HG02884 (cell line): Measurements from ENCODE around the gene PAX7.

Experiments used
- ATAC-seq: cut with Tn5 transposase; IDR thresholded peaks from one replicate; pipeline ENCODE4 v1.9.1; 2021; ENCODE audit warnings: mild to moderate bottlenecking, moderate library complexity; ENCODE audit not compliant: unreplicated experiment

Gene PAX7

DNA sequence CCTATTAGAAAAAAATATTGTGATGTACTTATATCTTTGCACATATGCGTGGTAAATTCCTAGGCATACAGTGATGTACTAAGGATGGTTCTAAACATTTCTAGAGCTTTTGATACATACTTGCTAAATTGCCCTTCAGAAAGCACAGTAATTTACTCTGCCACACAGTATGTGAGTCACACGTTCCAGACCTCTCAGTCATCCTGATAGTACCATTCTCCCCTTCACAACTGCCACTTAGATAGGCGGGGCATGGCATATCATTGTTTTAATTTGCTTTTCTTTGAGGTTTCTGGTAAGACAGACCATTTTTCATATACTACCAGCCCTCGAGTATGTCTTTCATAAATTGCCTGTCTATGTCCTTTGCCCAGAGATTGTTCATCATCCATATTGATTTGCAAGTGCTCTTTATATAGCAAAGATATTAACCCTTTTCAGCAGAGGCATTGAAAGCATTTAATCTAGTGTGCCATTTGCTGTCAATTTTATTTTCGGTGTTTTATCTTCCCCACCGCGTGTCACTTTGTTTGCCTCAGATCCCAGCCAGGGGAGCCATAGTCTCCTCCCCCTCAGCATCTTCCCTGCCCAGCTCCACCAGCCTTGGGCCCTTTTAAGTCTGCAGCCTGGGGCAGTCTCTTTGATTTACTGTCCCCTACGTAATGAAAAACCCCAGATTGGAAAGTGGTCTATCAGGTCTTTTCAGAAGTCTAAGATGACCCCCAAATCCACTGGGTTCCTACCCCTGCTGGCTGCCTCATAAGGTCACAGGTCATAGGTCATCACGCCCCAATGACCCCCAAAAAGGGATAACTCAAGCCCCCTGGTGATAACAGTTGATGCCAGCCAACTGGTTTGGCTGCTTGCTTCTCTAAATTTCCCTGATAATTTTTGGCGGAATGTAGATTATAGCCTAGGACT is 11.8 kb upstream of the PAX7 start:
- ATAC-seq, result no peak

DNA sequence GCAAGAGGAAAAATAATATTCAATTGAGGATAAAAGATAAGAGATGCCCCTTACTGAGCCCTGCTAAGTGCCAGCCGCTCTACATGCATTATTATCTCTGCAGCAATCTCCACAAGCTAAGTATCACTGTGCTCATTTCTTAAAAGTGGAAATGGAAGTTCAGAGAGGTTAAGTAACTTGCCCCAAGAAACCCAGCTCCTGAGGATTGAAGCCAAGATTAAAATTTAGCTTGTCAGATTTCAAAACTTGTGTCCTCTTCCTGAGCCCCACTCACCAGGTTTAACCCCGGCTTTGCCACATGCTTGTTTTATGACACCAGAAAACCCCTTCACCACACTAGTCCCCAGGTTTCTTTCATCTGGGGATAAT is 11.2 kb upstream of the PAX7 start:
- ATAC-seq, result no peak

DNA sequence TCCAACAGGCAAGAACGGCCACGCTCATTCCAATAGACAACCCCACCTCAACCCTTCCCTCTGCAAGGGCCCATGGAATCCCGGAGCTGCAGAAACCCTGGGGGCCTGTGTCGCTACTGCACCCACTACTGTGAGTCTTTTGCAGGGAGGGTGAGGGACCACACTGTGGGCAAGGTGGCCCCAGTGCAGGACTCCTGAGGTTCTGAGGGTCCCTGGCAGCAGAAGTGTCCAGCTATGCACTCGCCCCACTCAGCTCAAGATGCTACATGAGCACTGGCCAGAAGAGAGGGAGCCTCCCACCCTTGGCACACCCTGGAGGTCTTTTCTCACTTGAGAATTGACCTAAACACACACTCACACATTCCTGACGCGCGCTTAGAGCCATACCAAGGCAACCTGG is 2.1 kb upstream of the PAX7 start:
- ATAC-seq, result no peak

GRCh38 chr1:18629659-18630510 is 761 bp upstream of the PAX7 start:
- no peak for ATAC-seq

DNA sequence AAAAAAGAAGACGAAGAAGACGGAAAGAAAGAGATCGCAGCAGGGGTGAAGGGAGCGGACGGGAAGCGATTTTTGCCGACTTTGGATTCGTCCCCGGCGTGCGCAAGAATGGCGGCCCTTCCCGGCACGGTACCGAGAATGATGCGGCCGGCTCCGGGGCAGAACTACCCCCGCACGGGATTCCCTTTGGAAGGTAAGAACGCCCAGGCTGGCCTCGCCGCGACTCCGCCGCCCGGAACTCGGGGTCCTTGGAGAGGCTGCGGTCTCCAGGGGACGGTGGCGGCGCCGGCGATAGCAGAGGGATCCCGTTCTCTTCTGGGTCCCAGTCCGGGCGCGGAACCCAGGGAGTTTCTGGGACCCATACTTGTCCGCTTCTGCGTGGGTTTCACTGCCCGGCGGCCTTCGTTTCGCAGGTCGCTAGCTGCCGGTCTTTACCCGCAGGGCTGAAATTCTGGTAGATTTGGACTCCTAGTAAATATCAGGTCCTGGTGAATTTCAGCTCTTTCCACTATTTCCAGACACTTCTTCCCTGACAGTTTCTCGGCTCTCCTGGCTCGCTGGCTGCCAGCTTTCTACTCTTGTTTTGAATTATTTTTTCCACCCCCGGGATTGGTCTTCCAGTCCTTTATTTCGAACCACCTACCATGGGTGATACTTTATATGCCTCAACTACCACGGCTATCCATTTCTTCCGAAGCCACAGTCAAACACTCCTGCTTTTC is 1.0 kb downstream of the PAX7 start:
- ATAC-seq, result no peak

DNA sequence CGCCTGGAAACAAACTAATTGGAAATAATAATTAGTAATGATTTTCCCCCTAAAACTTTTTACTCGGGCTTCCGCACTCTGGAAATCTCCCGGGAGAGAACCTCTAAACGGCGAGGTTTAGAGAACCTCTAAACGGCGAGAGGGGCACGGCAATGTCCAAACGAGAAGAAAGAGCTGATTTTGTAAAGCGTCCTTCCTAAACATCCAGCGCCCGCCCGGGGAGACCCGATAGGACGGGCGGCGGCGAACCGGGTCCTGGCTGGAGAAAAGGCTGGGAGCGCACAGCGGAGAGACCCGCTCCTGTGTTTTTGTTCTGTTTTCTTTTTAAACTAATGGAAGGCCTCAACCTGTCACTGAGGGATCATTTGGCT is 1.6 kb downstream of the PAX7 start:
- ATAC-seq, result no peak

DNA sequence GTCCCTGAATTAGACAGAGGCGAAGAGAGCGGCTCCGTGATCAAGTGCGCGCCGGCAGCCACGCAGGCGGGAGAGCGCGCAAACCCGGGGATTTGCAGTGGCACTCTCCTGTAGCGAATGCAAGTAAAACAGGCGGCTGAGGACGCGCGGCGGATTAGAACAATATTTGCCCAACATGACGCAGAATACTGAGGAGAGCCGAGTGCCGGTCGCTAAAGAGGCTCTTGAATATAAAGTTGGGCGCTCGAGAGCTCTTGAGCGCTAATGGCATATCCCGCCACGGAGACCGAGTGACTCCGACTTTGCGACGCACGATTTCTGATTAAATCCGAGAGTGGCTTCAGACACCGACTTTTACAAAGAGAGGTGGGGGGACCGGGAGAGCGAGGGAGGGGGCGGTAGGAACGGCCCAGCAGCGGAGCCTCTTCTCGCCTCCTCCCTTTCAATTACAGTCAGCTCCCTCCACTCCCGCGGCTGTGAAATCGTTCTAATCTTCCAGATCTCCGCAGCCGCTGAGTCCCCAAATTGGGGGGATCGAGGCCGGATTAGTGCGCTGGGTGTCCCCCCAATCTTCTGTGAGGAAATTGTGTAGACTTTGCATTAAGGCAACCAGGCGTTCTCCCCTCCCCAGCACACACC is 2.3 kb downstream of the PAX7 start:
- ATAC-seq, result no peak

DNA sequence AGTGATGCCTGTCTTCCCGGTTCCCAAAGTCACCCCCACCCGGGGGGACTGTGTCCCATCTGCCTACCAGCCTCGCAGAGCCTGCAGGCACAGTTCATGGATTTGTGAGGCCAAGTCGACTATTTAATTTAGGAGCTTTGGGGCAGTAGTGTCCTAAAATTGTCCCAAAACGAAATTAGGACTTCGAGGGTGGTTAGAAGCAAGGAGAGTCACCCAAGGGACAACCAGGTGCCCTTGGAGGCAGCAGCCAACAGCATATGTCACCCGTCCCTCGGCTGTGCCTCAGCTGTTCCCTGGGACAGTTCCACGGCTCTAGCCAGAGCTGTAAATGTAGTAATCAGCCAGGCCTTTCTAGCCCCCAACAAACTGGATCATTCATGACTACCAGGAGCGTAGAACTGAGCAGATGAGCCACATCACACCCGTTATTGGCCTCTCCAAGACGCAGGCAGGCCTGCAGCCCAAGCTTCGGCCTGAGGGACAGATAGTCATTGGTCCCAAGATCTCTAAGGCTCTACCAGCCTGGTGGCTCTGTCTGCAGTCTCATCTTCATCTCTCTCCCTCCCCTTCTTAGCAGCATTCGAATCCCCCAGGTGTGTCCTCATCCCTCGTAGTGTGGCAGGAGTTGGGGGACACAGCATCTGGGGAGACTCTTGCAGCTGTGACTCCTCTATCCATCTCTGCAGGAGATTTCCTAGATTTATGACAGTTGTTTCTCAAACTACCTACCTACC is 2.9 kb downstream of the PAX7 start:
- ATAC-seq, result no peak

GRCh38 chr1:18634276-18634675 is 3.6 kb downstream of the PAX7 start:
- no peak for ATAC-seq

DNA sequence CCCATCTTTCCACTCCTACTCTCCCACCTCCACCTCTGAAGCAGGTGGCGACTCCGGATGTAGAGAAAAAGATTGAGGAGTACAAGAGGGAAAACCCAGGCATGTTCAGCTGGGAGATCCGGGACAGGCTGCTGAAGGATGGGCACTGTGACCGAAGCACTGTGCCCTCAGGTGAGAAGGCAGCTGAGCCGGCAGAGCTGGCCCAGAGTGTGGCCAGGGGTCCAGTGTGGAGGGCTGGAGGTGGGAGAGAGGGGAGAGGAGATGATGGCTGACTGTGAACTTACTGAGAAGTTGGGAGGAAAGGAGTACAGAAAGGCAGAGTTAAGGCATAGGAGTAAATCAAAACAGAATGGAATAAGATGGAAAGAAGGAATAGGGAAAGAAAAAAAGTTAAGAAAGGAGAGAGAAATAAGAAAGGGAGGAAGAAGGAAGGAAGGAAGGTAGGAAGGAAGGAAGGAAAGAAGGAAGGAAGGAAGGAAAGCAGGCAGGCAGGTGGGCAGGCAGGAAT is 4.5 kb downstream of the PAX7 start:
- ATAC-seq, result no peak

DNA sequence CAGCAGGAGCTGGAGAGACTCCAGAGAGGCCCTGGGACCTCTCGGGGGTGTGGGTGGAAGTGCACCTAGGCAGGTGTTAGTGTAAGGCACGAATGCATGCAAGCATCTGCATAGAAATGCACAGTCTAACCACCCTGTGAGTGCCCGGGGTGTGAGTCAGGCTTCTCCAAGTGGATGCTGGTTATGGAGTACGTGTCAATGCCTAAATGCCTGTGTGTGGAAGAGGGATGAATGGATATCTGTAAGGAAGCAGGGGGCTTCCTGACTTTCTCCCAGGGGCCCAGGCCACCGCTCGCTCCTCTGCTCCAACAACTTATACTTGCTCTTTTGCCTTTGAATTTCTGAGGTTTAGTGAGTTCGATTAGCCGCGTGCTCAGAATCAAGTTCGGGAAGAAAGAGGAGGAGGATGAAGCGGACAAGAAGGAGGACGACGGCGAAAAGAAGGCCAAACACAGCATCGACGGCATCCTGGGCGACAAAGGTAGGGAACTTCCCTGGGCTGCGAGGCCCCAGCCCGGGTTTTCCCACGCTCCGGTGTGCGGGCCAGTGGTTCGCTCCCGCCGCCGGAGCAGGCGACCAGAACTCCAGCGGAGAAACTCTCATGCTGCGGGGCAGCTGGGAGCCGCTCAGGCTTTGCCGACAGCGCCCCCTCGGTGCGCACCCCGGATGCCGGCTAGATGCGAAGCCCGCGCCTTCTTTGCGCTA is 5.4 kb downstream of the PAX7 start:
- ATAC-seq, result no peak

DNA sequence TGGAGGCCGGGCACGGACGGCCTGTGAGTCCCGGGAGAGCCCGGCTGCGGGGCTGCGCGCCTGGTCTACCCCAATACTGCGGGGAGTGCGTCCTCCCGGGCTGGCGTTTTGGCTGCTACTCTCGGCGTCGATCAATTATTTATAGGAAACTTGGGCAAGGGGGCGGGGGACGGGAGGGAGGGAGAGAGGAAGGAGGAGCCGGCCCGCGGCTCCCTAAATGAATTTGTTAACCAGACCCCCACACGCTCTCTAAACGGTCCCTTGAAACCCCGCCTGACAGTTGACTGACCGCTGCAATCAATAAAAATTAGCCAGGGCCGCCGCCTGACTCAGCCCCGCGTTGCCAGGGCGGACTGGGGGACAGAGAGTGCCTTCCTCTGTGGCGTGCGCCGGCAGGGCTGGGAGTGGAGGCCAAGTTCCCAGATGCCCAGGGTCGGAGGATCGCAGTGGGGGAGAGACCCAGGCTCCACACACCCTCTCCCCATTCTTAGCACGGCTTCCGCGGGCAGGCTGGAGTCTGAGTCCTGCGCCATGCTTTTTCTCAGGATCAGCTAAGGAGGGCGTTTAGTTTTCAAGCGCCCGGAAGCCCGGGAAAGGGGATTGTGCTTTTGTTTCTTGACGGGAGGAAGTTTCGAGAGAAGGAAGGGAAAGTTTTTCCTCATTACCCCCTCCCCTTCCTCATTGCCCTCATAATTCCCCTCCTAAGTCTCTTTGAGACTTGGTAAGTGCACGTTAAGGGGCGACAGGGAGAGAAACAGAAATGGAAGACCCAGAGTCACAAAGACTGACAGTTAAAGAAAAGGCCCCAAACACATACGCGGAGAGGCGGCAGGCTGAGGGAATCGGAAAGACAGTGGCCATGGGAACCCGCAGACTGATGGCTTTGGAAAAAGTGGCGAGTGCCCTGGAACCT is 6.2 kb downstream of the PAX7 start:
- ATAC-seq, result no peak

- ATAC-seq, result no peak
These were observed 6.9 kb downstream of the PAX7 start for GRCh38 chr1:18637511-18637960.

DNA sequence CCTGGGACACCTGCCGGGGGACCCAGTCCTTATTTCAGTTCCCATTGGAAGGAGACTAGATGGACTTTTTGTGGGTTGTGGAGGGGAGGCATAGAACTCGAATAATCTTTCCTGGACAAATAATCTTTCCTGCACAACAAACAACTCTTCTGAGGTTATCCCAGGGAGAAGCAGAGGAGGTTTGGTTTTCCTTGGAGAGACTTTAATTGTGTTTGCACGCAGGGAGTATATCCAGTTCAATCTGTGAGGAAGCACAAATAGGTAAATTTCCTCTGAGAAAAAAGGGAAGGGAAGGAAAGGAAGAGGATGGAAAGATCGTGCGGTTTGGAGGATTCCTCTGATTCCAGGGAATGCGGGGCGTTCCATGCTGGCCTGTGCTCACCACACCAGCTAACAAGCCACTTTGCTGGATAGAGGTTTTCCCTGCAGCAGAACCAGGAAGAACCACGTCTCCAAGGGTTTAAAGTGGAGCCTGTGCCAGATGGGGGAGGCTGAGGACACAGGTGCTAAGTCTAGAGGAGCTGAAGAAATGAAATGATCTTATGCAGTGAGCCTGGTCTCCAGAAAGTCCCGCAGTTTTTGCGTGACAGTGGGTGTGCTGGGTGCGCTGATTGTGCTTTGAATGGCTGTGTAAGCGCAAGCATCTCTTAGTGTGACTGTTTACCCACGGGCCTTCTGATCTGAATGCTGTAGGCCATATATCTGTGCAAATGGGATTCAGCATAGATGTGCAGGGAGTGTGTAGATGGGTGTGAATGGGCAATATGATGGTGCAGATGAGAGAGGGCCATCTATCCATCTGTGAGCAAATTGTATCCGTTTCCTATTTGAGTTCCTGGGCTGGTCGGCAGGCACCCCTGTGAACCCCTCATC is 7.6 kb downstream of the PAX7 start:
- ATAC-seq, result no peak

DNA sequence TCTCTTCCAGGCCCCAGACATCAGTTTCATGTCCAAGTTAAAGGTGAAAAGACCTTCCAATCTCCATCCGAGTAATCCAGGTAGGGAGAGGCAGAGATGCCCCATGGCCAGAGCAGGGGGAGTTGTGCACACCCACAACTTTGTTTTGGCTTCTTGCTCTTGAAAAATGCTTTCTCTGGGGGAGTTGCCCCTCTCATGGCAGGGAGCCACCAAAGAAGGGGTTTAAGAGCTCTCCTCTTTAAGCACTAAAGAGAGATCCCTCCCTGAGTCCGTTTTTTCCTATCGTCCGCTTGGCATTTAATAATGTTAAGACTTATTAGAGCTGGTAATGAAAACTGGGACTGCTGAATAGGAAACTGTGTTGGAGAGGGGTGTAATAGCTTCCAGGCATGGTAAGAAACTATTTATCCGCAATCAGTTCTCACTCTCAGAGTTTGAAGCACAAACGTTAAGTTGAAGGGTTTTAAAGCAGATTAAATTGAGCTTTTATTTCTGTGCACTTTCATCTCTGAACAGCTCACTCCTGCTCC is 8.3 kb downstream of the PAX7 start:
- ATAC-seq, result no peak

DNA sequence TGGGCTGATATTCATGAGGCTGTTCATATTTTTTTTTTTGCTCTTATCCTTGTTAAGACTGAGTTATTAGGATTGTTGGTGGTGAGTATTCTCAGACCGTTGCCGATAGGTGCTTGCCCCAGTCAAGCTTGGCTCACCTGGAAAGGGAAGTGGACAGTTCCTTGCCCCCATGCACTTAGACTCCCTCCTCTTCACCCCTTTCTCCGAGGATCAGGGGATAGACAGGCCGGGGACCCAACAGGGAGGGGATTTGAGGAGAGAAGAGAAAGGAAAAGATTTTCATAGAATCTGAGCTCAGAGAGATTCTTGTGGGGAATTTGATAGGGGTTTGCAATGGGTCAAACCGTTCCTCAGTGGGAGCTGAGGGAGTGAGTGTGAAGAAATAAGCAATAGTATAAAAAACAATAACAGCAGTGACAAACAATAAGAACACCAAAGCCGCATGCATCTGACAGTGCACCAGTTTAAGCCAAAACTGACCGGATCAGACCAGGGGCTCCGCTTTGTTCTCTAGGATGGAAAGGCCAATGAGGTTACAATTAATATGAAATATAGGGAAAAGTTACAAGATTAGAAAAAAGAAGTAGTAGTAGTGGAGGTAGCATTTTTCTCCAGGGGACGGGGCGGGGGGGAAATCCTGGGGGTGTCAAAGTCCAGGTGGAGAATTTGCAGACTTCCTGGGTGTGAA is 8.9 kb downstream of the PAX7 start:
- no peak for ATAC-seq
